Muscle layer of duodenum (tissue), 2 donors: Measurements from ENCODE around the gene TNRC6C.

Source experiments
- H3K27ac ChIP-seq: one replicate; pipeline ENCODE4 v1.7.0; 2013; ENCODE audit warnings: mild to moderate bottlenecking, low read length
- H3K27me3 ChIP-seq: one replicate; pipeline ENCODE4 v1.7.0; 2013; ENCODE audit warnings: low read depth, mild to moderate bottlenecking, control low read depth, low read length
- H3K36me3 ChIP-seq, 2 donors: one replicate each; pipeline ENCODE4 v1.7.0; 2013; ENCODE audit warnings: low read length in 2 of 2, control low read depth in 1 of 2, mild to moderate bottlenecking in 1 of 2; ENCODE audit not compliant: insufficient read depth in 2 of 2, control insufficient read depth in 1 of 2
- H3K4me1 ChIP-seq, 2 donors: one replicate each; pipeline ENCODE4 v1.7.0; 2013; ENCODE audit warnings: low read length in 2 of 2, mild to moderate bottlenecking in 2 of 2, control low read depth in 1 of 2, moderate library complexity in 1 of 2; ENCODE audit not compliant: insufficient read depth in 2 of 2, control insufficient read depth in 1 of 2
- H3K4me3 ChIP-seq, 2 donors: one replicate each; pipeline ENCODE4 v1.7.0; 2013; ENCODE audit warnings: low read length in 2 of 2, low read depth in 1 of 2, mild to moderate bottlenecking in 1 of 2
- H3K9me3 ChIP-seq, 2 donors: one replicate each; pipeline ENCODE4 v1.7.0; 2013; ENCODE audit warnings: low read length in 2 of 2, control low read depth in 1 of 2, mild to moderate bottlenecking in 1 of 2; ENCODE audit not compliant: control insufficient read depth in 1 of 2
- donor health status: healthy.

Gene TNRC6C

GRCh38 chr17:78129351-78130089, 171.0 kb downstream of the TNRC6C start:
- Histone ChIP-seq H3K4me1 (peaks cover 10 to 72% of the 10 kb centered on the region in 2 donors), H3K4me3 (peak overlapping the region; percentile 16 to 77), H3K36me3 (no peaks in the 10 kb centered on the region), H3K27me3 (no peaks in the 10 kb centered on the region), H3K27ac (peak overlapping the region; percentile 31), H3K9me3 (no peaks in the 10 kb centered on the region)

DNA sequence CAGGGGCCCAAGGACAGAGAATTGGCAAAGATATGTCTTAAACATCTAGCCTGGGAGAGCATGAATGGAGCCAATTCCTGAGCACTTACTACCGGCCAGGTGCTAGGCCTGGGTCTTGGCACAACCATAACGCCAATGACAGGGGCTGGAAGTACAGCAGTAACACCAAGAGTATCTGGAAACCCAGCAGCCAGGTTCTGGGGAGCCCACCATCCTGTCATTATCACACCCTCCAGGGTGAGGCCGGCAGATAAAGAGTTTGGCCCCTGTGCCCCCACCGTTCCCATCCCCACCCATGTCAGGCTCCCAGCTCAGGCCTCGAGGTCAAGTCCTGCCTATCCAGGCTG, 171.6 kb downstream of the TNRC6C start:
- Histone ChIP-seq H3K27me3 (no peaks in the 10 kb centered on the region), H3K4me3 (no peak overlapping the region), H3K4me1 (peaks cover 10 to 67% of the 10 kb centered on the region in 2 donors)

GRCh38 chr17:78130437-78131101, 172.1 kb downstream of the TNRC6C start, which contains the start of gene TMC8:
Gene TMC8 (plus strand): TSS chr17:78130771. CDS start chr17:78131589, 818 bp downstream.
- Histone ChIP-seq H3K9me3 (no peaks in the 10 kb centered on the region), H3K27me3 (no peaks in the 10 kb centered on the region), H3K36me3 (no peaks in the 10 kb centered on the region), H3K4me3 (peak within 1 kb of the TSS; percentile 26 to 49), H3K4me1 (peaks cover 10 to 62% of the 10 kb centered on the region in 2 donors), H3K27ac (peak within 1 kb of the TSS; percentile 31)

More for the DNA sequence above, 171.6 kb downstream of the TNRC6C start:
- Histone ChIP-seq H3K9me3 (no peaks in the 10 kb centered on the region), H3K36me3 (no peaks in the 10 kb centered on the region), H3K27ac (no peak overlapping the region)

GRCh38 chr17:78131172-78132083, 172.9 kb downstream of the TNRC6C start:
- peak overlapping the region; percentile 26 to 49 for H3K4me3 ChIP-seq
- H3K27ac ChIP-seq: no peak overlapping the region
- H3K4me1 ChIP-seq: peaks cover 10 to 54% of the 10 kb centered on the region in 2 donors
- no peaks in the 10 kb centered on the region for H3K27me3 ChIP-seq
- no peaks in the 10 kb centered on the region for H3K36me3 ChIP-seq
- H3K9me3 ChIP-seq: no peaks in the 10 kb centered on the region

DNA sequence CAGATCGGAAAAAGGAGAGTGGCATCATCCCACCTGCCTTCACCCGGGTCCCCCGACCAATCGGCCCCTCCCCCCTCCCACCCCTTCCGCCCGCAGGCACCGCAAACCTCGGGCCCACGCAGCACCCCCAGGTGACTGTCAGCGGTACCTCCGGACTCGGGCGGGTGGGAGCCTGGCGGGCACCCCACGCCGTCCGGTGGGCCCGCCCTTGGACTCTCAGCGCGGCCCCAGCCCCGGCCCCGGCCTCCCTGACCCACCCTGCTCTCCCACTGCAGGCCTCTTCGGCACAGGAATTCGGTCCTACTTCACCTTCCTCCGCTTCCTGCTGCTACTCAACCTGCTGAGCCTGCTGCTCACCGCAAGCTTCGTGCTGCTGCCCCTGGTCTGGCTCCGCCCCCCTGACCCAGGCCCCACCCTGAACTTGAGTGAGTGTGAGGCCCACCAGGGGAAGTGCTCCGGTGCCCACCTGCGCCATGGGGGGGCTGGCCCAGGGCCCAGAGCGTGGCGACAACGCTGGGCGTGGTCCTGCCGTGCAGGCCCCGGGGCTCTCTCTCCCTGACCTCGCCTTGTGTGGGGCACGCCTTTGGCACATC, 173.7 kb downstream of the TNRC6C start:
- Histone ChIP-seq H3K36me3 (no peaks in the 10 kb centered on the region), H3K27ac (no peak overlapping the region), H3K27me3 (no peaks in the 10 kb centered on the region), H3K9me3 (no peaks in the 10 kb centered on the region), H3K4me1 (peaks cover 7 to 46% of the 10 kb centered on the region in 2 donors), H3K4me3 (peak overlapping the region in 1 of 2 donors; percentile 49)

GRCh38 chr17:78132767-78133178, 174.3 kb downstream of the TNRC6C start:
- H3K9me3 ChIP-seq: no peaks in the 10 kb centered on the region
- no peaks in the 10 kb centered on the region for H3K27me3 ChIP-seq
- H3K36me3 ChIP-seq: no peaks in the 10 kb centered on the region
- no peak overlapping the region for H3K27ac ChIP-seq
- H3K4me1 ChIP-seq: peaks cover 5 to 40% of the 10 kb centered on the region in 2 donors
- no peak overlapping the region for H3K4me3 ChIP-seq

DNA sequence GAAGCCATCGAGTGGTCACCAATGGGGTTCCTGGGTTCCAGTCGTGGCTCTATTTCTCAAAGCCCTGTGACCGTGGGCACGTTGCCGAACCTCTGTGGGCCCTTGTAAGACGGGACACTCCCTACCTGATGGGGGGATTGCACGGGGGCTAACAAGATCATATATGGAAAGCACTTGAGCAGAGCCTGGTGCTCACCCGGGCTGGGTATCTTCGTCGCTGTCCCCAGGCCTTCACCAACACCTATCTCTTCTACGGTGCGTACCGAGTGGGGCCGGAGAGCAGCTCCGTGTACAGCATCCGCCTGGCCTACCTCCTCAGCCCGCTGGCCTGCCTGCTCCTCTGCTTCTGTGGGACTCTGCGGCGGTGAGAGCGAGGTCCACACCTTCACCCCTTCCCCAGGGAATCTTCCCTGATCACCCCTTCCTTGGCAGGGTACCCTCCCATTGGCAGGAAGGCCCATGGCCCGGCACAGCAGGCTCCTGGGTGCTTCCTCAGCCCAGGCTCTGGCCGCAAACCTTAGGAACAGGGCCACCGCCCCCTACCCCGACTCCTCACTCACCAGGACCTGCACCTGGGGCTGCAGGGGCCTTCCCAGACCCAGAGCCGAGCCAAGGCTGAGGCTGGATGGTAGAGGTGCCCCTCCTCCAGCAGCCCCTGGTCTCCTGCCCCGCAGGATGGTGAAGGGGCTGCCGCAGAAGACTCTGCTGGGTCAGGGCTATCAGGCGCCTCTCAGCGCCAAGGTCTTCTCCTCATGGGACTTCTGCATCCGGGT, 174.9 kb downstream of the TNRC6C start:
- Histone ChIP-seq H3K36me3 (no peaks in the 10 kb centered on the region), H3K4me3 (no peak overlapping the region), H3K9me3 (no peaks in the 10 kb centered on the region), H3K4me1 (peaks cover 5 to 34% of the 10 kb centered on the region in 2 donors), H3K27me3 (no peaks in the 10 kb centered on the region), H3K27ac (no peak overlapping the region)

GRCh38 chr17:78133971-78134898, 175.7 kb downstream of the TNRC6C start:
- Histone ChIP-seq H3K27ac (no peak overlapping the region), H3K4me1 (peaks cover 5 to 26% of the 10 kb centered on the region in 2 donors), H3K27me3 (no peaks in the 10 kb centered on the region), H3K9me3 (no peaks in the 10 kb centered on the region), H3K4me3 (no peak overlapping the region), H3K36me3 (no peaks in the 10 kb centered on the region)

DNA sequence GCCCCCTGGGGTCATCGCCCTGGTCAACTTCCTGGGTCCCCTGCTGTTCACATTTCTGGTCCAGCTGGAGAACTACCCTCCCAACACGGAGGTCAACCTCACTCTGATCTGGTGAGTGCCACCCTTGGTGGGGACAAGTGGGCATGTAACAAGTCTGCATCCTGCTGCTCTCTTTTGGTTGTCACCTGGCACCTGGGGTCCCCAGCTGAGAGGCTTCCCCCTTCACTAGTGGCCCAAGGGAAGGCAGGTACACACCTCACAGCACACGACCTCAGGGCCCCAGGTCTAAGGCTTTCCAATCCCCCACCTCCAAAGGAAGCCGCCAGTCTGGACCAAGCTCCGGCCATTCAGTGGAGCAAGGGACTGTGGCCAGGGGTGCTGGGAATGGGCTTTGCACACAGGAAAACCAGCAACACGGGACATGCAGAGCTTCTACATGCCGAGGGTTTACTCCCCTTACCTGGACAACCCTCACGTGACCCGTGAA, 176.4 kb downstream of the TNRC6C start:
- Histone ChIP-seq H3K27ac (no peak overlapping the region), H3K9me3 (no peaks in the 10 kb centered on the region), H3K4me1 (peaks cover 1 to 21% of the 10 kb centered on the region in 2 donors), H3K36me3 (no peaks in the 10 kb centered on the region), H3K4me3 (no peak overlapping the region), H3K27me3 (no peaks in the 10 kb centered on the region)
